K562 (cell line): Measurements from ENCODE around the gene OPCML. TPM values are rescaled to one million over a fixed set of nuclear protein-coding genes. Genes with fewer than 3 reads are reported as not detected.

Experiments
- ATAC-seq: fragments of 200-7000 bp; cut with Tn5 transposase; 3 replicates; pipeline ENCODE4 v1.9.1; 2020; ENCODE audit warnings: moderate library complexity
- BruUV-seq: library from RNA; stranded (reverse); fragments of 400-500 nt; replicated peaks from 2 replicates; lab custom pipeline; 2021; lab: Mats Ljungman, UMichigan
- CTCF ChIA-PET: fragments of 300-600 bp; formaldehyde crosslinking; extraction: SDS; loops from one replicate; lab custom pipeline; 2021; ENCODE audit warnings: low intra/inter-chr PET ratio; lab: Yijun Ruan, JAX
- POLR2A ChIA-PET: fragments of 300-600, 350-650 bp; sonication (Branson Sonifier 250); formaldehyde crosslinking; extraction: SDS; loops from one replicate; lab custom pipeline; 2021; ENCODE audit warnings: antibody characterized with exemption, inconsistent platforms; lab: Yijun Ruan, JAX
- DNase-seq, 4 experiments: peaks; one replicate each; pipeline versions ENCODE4 v3.0.0 to v3.0.0-alpha.2; 2011 to 2018; ENCODE audit warnings: low spot score in 3 of 4, mixed read lengths in 3 of 4; ENCODE audit errors: extremely low read depth in 1 of 4
- FAIRE-seq: peaks from 2 replicates; lab custom pipeline; 2011; peaks lifted over from hg19 to GRCh38; lab: Jason Lieb, UNC
- H2AFZ ChIP-seq: 2 replicates; pipeline ENCODE4 v1.6.0; 2011; ENCODE audit warnings: low read depth, low read length, control low read depth, inconsistent platforms
- H3K27ac ChIP-seq: fragments of 200-600 bp; 3 replicates; pipeline ENCODE4 v1.8.0; 2011; ENCODE audit warnings: low read depth, mild to moderate bottlenecking, control low read depth, inconsistent platforms, low read length, moderate library complexity, mixed read lengths; ENCODE audit errors: extremely low read depth
- H3K27me3 ChIP-seq, 2 experiments: fragments of 300-600 bp in 1 of 2; 2 replicates in 1 of 2; 3 replicates in 1 of 2; pipeline versions ENCODE4 v1.6.0 to v1.8.0; 2011; ENCODE audit warnings: inconsistent platforms in 2 of 2, low read length in 2 of 2, mild to moderate bottlenecking in 1 of 2, mixed read lengths in 1 of 2, moderate library complexity in 1 of 2; ENCODE audit not compliant: control insufficient read depth in 2 of 2, insufficient read depth in 2 of 2
- H3K36me3 ChIP-seq: fragments of 300-600 bp; 3 replicates; pipeline ENCODE4 v1.8.0; 2011; ENCODE audit warnings: mild to moderate bottlenecking, low read length, inconsistent platforms; ENCODE audit not compliant: control insufficient read depth, insufficient read depth
- H3K4me1 ChIP-seq, 2 experiments: fragments of 200-600 bp in 1 of 2; replicated peaks in 1 of 2; 2 replicates in 1 of 2; 3 replicates in 1 of 2; pipeline versions ENCODE4 v1.5.1 to v1.8.0; 2011; ENCODE audit warnings: inconsistent platforms in 2 of 2, low read length in 2 of 2, mild to moderate bottlenecking in 1 of 2, mixed read lengths in 1 of 2, moderate library complexity in 1 of 2; ENCODE audit not compliant: control insufficient read depth in 2 of 2, insufficient read depth in 2 of 2
- H3K4me2 ChIP-seq: 2 replicates; pipeline ENCODE4 v1.6.1; 2011; ENCODE audit warnings: low read length, control low read depth, inconsistent platforms, mixed read lengths; ENCODE audit not compliant: insufficient read depth
- H3K4me3 ChIP-seq: fragments of 200-600 bp; sonication (generic), shearing (Covaris generic); 2 replicates; pipeline ENCODE4 v1.5.1; 2016; ENCODE audit warnings: control low read depth, inconsistent platforms
- H3K79me2 ChIP-seq: fragments of 200-600 bp; 3 replicates; pipeline ENCODE4 v1.8.0; 2011; ENCODE audit warnings: low read length, inconsistent platforms; ENCODE audit not compliant: control insufficient read depth, insufficient read depth
- H3K9ac ChIP-seq, 2 experiments: 2 replicates each; pipeline versions ENCODE4 v1.6.0 to v1.6.1; 2011; ENCODE audit warnings: low read depth in 2 of 2, low read length in 2 of 2, control low read depth in 1 of 2, inconsistent platforms in 1 of 2, mild to moderate bottlenecking in 1 of 2, mixed read lengths in 1 of 2; ENCODE audit not compliant: insufficient read depth in 1 of 2
- H3K9me1 ChIP-seq: one replicate; pipeline ENCODE4 v1.6.0; 2011; ENCODE audit warnings: inconsistent platforms, mild to moderate bottlenecking, low read length, moderate library complexity; ENCODE audit not compliant: control insufficient read depth, insufficient read depth
- H3K9me3 ChIP-seq: replicated peaks from 2 replicates; pipeline ENCODE4 v1.5.1; 2011; ENCODE audit warnings: low read depth, low read length, inconsistent platforms; ENCODE audit not compliant: control insufficient read depth, insufficient read depth
- H4K20me1 ChIP-seq: replicated peaks from 2 replicates; pipeline ENCODE4 v1.6.1; 2011; ENCODE audit warnings: low read length, inconsistent platforms, mixed read lengths; ENCODE audit not compliant: control insufficient read depth, insufficient read depth
- BDP1 ChIP-seq: IDR thresholded peaks from 3 replicates; pipeline ENCODE4 v1.6.1; 2011; ENCODE audit not compliant: insufficient read length, insufficient read depth
- MEF2A ChIP-seq: IDR thresholded peaks from 2 replicates; pipeline ENCODE4 v1.6.1; 2011; ENCODE audit warnings: low read depth, mild to moderate bottlenecking, low read length, moderate library complexity; ENCODE audit not compliant: control insufficient read depth
- RAD51 ChIP-seq: fragments of 450-650 bp; IDR thresholded peaks from 2 replicates; pipeline ENCODE4 v1.7.1; 2016; ENCODE audit warnings: low read depth, mild to moderate bottlenecking, borderline replicate concordance
- RBM15 ChIP-seq: fragments of 200-400 bp; formaldehyde crosslinking; IDR thresholded peaks from 2 replicates; pipeline ENCODE4 v1.6.1; 2018; ENCODE audit warnings: mild to moderate bottlenecking, low read length, moderate library complexity; ENCODE audit not compliant: insufficient read depth
- SUPT5H ChIP-seq: fragments of 450-650 bp; IDR thresholded peaks from 2 replicates; pipeline ENCODE4 v1.6.1; 2016
- TAL1 ChIP-seq: fragments of 450-650 bp; IDR thresholded peaks from 2 replicates; pipeline ENCODE4 v1.6.1; 2016; ENCODE audit warnings: mild to moderate bottlenecking
- ZC3H11A ChIP-seq: IDR thresholded peaks from 2 replicates; pipeline ENCODE4 v1.6.1; 2012; ENCODE audit warnings: low read depth, low read length, improper control_type of control experiment
- ZNF282 ChIP-seq: sonication (generic); formaldehyde crosslinking; IDR thresholded peaks from 2 replicates; pipeline ENCODE4 v1.8.1; 2023; ENCODE audit warnings: missing genetic modification reagents
- ZNF780A ChIP-seq: fragments of 250-450 bp; sonication (Bioruptor Pico); IDR thresholded peaks from 2 replicates; pipeline ENCODE4 v1.5.0; 2021; ENCODE audit warnings: mild to moderate bottlenecking
- WGBS: fragments of 100-300 bp; shearing (Covaris generic); methylation state at CpG from one replicate; pipeline ENCODE4 v1.1.6; 2016; ENCODE audit warnings: low coverage, mixed read lengths; ENCODE audit not compliant: insufficient coverage; ENCODE audit errors: missing lambda C conversion rate; 5-methylcytosine and 5-hydroxymethylcytosine counted together
- in situ Hi-C: fragments of 300-500 bp; cut with MboI; formaldehyde crosslinking; loops from 4 replicates; pipeline ENCODE4 v1.15.0; 2018; ENCODE audit warnings: inconsistent platforms, mixed read lengths
- intact Hi-C: fragments of 100-400 bp; cut with micrococcal nuclease; formaldehyde crosslinking; loops from 2 replicates; pipeline ENCODE4 v1.14.2; 2022
- polyA plus RNA-seq, 8 experiments: library from polyadenylated mRNA; depleted of rRNA in 4 of 8; stranded (reverse) in 5 of 8; unstranded in 3 of 8; fragments of >200 nt; fragmentation: Nextera tagmentation in 2 of 8; fragmentation: Illumina TruSeq in 1 of 8; extraction: Ambion mirVana in 2 of 8; extraction: Trizol in 1 of 8; gene quantifications; 2 replicates each; pipeline versions ENCODE4 v1.2.1 to v1.2.3, GENCODE V29; 2011 to 2014; ENCODE audit warnings: inconsistent platforms in 1 of 8, missing spikeins in 1 of 8
- total RNA-seq, 7 experiments: library from RNA; depleted of rRNA in 6 of 7; stranded (reverse); fragments of >200 nt in 6 of 7; fragmentation: Illumina TruSeq in 2 of 7; extraction: Trizol in 2 of 7; gene quantifications; 2 replicates each; pipeline versions ENCODE4 v1.2.1 to v1.2.3, GENCODE V29; 2011 to 2021; ENCODE audit warnings: low replicate concordance in 1 of 7
- TF ChIP-seq, protein P1 (sequence below), 2 experiments: fragments of 450-650 bp; IDR thresholded peaks; 2 replicates each; pipeline ENCODE4 v1.6.1; 2018; ENCODE audit warnings: mild to moderate bottlenecking in 2 of 2, low read depth in 1 of 2; ENCODE audit not compliant: partially characterized antibody in 2 of 2
- TF ChIP-seq, protein P2 (sequence below): fragments of 450-650 bp; IDR thresholded peaks from 2 replicates; pipeline ENCODE4 v1.7.0; 2016; ENCODE audit warnings: borderline replicate concordance
- TF ChIP-seq, protein P3 (sequence below): fragments of 250-450 bp; sonication (Bioruptor Pico); IDR thresholded peaks from 2 replicates; pipeline ENCODE4 v1.5.0; 2022; ENCODE audit warnings: mild to moderate bottlenecking
- TF ChIP-seq, protein P4 (sequence below): sonication (generic); formaldehyde crosslinking; IDR thresholded peaks from 2 replicates; pipeline ENCODE4 v1.4.0; 2020; ENCODE audit warnings: mild to moderate bottlenecking, missing genetic modification reagents

OPCML gene
- total and polyA plus RNA-seq, 9 of the 15 experiments (the other 6 are each of a cell fraction or from before 2014, with no cell fraction given), result not detected

DNA sequence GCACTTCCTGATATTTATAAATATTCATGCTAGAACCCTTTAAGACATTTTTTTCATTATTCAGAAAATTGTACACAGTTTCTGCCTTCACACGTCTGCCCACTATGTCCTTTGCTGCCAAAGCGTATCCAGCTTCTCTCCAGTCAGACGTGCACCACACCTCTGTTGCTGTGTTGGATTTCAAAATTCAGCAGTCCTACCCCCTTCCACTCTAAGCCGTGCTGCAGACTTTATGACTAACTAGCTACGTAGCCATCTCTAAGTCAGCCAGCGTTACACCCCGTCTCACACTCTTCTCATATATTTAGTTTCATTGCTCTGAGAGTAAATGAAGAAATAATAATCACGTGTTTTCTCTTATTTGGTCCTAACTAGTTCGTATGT is 28.2 kb upstream of the OPCML start:
- Histone ChIP-seq H2AFZ (no peak overlapping the region), H3K79me2 (no peaks in the 10 kb centered on the region), H3K27ac (no peak overlapping the region), H3K4me1 (no peaks in the 10 kb centered on the region), H3K36me3 (no peaks in the 10 kb centered on the region), H3K27me3 (no peaks in the 10 kb centered on the region), H3K4me2 (no peak overlapping the region), H3K9me1 (no peaks in the 10 kb centered on the region), H3K9ac (no peak overlapping the region), H4K20me1 (no peaks in the 10 kb centered on the region), H3K9me3 (no peaks in the 10 kb centered on the region), H3K4me3 (no peak overlapping the region)
- FAIRE-seq (no peak), ATAC-seq (no peak), DNase-seq (no peak)
- intact Hi-C loops, result no loop called here
- BruUV-seq, result no TSS peak
- POLR2A ChIA-PET, result no interaction called here
- 0% methylated on average over 9 of the region's 9 CpGs for WGBS
- in situ Hi-C loops, result no loop called here
- CTCF ChIA-PET, result no interaction called here
- TF ChIP-seq ZNF780A (CRISPR knock-in tag) (no peak), RBM15 (no peak), TAL1 (no peak), BDP1 (no peak), MEF2A (no peak), RAD51 (no peak), ZC3H11A (no peak), SUPT5H (no peak), ZNF282 (CRISPR knock-in tag) (no peak)
- TF ChIP-seq, protein P1, sequence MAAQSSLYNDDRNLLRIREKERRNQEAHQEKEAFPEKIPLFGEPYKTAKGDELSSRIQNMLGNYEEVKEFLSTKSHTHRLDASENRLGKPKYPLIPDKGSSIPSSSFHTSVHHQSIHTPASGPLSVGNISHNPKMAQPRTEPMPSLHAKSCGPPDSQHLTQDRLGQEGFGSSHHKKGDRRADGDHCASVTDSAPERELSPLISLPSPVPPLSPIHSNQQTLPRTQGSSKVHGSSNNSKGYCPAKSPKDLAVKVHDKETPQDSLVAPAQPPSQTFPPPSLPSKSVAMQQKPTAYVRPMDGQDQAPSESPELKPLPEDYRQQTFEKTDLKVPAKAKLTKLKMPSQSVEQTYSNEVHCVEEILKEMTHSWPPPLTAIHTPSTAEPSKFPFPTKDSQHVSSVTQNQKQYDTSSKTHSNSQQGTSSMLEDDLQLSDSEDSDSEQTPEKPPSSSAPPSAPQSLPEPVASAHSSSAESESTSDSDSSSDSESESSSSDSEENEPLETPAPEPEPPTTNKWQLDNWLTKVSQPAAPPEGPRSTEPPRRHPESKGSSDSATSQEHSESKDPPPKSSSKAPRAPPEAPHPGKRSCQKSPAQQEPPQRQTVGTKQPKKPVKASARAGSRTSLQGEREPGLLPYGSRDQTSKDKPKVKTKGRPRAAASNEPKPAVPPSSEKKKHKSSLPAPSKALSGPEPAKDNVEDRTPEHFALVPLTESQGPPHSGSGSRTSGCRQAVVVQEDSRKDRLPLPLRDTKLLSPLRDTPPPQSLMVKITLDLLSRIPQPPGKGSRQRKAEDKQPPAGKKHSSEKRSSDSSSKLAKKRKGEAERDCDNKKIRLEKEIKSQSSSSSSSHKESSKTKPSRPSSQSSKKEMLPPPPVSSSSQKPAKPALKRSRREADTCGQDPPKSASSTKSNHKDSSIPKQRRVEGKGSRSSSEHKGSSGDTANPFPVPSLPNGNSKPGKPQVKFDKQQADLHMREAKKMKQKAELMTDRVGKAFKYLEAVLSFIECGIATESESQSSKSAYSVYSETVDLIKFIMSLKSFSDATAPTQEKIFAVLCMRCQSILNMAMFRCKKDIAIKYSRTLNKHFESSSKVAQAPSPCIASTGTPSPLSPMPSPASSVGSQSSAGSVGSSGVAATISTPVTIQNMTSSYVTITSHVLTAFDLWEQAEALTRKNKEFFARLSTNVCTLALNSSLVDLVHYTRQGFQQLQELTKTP (IDR thresholded peaks at IDR 0.05; ENCODE audit: low read depth in 1 of 2, partially characterized antibody in 2 of 2), result no peak
- TF ChIP-seq, protein P2, sequence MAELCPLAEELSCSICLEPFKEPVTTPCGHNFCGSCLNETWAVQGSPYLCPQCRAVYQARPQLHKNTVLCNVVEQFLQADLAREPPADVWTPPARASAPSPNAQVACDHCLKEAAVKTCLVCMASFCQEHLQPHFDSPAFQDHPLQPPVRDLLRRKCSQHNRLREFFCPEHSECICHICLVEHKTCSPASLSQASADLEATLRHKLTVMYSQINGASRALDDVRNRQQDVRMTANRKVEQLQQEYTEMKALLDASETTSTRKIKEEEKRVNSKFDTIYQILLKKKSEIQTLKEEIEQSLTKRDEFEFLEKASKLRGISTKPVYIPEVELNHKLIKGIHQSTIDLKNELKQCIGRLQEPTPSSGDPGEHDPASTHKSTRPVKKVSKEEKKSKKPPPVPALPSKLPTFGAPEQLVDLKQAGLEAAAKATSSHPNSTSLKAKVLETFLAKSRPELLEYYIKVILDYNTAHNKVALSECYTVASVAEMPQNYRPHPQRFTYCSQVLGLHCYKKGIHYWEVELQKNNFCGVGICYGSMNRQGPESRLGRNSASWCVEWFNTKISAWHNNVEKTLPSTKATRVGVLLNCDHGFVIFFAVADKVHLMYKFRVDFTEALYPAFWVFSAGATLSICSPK, result no peak
- TF ChIP-seq, protein P3, sequence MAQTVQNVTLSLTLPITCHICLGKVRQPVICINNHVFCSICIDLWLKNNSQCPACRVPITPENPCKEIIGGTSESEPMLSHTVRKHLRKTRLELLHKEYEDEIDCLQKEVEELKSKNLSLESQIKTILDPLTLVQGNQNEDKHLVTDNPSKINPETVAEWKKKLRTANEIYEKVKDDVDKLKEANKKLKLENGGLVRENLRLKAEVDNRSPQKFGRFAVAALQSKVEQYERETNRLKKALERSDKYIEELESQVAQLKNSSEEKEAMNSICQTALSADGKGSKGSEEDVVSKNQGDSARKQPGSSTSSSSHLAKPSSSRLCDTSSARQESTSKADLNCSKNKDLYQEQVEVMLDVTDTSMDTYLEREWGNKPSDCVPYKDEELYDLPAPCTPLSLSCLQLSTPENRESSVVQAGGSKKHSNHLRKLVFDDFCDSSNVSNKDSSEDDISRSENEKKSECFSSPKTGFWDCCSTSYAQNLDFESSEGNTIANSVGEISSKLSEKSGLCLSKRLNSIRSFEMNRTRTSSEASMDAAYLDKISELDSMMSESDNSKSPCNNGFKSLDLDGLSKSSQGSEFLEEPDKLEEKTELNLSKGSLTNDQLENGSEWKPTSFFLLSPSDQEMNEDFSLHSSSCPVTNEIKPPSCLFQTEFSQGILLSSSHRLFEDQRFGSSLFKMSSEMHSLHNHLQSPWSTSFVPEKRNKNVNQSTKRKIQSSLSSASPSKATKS (CRISPR knock-in tag), result no peak
- TF ChIP-seq, protein P4, sequence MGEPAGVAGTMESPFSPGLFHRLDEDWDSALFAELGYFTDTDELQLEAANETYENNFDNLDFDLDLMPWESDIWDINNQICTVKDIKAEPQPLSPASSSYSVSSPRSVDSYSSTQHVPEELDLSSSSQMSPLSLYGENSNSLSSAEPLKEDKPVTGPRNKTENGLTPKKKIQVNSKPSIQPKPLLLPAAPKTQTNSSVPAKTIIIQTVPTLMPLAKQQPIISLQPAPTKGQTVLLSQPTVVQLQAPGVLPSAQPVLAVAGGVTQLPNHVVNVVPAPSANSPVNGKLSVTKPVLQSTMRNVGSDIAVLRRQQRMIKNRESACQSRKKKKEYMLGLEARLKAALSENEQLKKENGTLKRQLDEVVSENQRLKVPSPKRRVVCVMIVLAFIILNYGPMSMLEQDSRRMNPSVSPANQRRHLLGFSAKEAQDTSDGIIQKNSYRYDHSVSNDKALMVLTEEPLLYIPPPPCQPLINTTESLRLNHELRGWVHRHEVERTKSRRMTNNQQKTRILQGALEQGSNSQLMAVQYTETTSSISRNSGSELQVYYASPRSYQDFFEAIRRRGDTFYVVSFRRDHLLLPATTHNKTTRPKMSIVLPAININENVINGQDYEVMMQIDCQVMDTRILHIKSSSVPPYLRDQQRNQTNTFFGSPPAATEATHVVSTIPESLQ (CRISPR knock-in tag), result no peak
